GM21381 (cell line): ENCODE data around the gene SGMS1.
"Not testable (repeated sequence)": the region's sequence is repeated elsewhere in the genome, so short reads cannot be mapped to it uniquely, and the experiment has no call there.

Experiments used
- ATAC-seq: cut with Tn5 transposase; IDR thresholded peaks from one replicate; pipeline ENCODE4 v1.9.1; 2021; ENCODE audit warnings: mild to moderate bottlenecking, moderate library complexity; ENCODE audit not compliant: unreplicated experiment

SGMS1 gene

DNA sequence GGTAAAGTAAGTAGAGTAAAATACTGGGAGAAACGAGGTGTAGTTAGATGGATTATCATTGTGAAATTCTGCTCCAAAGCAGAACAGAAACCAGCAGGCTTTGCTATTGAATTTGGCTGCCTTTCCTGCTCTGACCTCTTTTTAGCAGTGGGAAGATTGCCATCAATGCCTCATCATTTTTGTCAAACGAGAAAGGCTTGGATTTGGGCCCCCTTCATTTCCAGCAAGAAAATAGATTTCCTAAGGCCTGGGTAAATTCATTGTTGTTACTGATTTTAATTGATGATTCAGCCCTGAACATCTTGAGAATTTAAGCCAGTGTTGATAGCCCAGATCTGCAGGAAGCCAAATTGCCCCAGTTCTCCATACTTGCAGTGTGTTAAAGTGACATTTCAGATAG, 337.2 kb downstream of the SGMS1 start:
- no peak for ATAC-seq

DNA sequence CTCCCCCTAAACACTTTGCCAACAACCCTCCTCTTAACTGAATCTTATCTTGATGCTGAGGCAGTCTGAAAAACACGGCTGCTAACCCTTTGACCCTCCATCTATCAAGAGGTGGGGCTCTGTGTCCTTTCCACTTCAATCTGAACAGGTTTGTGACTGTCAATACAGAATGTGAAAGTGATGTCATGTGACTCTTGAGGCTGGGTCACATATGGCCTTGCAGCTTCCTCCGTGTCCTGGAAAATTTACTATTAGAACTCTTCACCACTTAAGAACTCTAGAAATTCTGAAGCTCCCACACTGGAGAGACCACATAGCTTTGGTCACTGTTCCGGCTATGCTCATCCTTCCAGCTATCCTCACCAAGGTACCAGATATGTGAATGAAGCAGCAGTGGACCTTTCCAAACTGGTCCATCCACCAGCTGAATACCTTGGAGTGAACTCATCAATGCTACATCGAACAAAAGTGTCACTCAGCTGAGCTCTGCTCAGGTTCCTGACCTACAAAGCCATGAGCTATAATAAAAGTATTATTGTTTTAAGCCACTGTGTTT, 341.7 kb downstream of the SGMS1 start:
- ATAC-seq, result no peak

DNA sequence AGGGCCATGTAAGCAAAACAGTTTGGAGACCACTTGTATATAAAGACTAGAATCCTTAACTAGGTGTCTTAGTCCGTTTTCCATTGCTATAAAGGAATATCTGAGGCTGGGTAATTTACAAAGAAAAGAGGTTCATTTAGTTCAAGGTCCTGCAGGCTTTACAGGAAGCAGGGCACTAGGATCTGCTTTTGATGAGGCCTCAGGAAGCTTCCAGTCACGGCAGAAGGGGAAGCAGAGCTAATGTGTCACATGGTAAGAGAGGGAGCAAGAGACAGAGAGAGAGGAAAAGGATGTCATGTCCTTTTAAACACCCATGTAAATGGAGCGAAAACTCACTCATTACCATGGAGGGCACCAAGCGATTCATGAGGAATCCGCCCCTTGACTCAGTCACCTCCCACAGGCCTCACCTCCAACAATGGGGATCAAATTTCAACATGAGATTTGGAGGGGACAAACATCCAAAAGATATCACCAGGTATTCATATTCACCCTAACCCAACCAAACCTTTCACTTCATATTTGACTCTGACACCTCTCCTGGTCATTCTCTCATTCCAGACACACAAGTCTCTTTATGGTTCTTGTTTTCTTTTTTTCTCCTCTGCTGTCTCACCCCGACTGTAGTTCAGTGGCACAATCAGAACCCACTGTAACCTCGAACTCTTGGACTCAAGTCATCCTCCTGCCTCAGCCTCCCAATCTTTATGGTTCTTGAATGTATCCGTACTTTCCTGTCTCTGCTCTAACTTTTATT, 342.4 kb downstream of the SGMS1 start:
- ATAC-seq, result no peak

DNA sequence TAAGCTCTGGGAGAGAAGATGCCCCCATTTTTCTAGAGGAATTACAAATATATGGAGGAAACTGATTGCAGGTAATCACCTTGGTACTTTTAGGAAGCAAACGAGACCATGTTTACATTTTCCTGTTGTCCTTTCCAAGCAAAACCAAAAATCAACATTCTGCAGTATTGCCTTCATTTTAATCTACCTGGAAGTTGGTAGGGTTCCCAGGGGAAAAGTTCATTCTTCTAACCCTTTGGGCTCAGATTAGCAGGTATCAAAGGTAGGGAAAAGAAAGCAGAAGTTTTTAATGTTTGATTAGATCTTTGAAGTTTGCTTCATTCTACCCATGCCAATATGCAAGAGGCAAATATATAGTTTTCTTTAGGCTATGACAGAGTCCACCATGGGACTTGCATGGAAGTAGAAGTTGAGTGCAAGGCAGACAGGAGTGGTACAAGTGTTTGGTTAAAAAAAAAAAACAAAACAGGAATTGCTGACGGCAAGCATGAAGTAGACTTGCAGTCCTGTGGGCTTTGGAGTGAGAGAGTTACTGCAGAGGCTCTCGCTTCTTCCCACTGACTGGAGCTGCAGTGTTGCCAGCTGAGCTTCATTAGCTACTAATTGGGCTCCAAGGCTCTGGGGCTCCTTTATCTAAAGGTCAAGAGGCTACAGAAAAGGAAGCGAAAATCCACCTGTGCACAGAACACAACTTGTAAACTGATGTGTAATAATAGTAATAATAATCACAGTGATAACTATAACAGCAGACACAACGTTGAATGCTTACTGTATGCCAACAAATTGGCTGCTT, 343.5 kb downstream of the SGMS1 start:
- no peak for ATAC-seq

DNA sequence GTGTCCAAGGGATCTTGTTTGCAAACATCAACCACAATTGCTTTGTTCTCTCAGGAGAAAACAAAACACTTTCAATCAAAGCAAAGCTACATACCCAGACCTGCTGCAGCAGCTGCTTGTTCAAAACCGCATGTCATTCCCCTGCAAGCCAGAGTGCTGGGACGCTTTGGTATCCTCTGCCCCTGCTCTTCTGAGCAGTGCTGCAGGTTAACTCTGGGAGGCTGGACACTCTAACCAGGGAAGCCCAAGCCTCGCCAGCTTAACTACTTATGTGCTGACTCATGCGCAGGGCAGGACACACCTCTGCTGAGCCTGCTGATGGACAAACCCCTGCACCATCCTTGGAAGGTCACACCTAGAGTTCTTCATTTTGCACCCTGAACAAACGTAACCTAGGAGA, 344.3 kb downstream of the SGMS1 start:
- no peak for ATAC-seq

DNA sequence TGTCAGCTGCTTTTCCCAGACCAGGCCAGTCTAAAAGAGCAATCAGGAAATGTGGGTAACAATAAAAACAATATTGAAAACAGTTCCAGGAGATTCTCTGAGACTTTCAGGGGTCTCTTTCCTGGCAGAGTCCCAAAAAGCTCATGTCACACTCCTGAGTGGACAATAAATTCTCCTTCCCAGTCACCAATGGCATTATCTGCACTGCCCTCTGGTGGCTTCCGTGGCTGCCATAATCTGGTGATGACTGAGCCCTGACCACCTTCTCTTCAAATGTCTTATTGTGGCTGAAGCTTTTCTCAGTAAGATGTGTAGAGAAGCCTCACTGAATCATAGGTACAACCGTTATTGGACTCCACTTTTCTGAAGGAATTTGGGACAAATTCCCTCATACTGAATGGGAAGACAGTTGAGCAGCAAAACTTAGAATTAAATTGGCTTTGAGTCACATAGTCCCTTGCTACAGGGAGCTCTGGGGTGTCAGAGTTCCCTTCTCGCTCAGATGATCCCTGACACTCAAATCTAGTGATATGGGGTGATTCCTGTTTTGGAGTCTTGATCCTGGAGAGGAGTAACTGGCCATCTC, 348.0 kb downstream of the SGMS1 start:
- no peak for ATAC-seq

DNA sequence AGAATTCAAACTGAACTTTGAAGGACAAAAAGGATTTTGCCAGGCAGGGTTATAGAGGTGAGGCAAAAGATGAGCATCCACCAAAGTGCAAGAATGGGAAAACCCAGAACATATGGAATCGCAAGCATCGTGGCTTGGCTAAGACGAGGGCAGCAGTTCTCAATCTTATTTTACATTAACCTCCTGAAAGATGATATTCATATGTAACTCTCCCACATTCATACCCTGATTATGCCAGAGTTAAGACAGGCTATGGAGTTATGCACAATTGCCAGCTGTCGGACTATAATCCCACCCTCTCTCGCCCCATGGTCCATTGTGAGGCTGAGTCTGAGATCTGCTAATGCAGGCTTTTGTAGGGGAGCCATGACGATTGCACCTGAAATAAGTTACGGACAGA, 351.2 kb downstream of the SGMS1 start:
- ATAC-seq, result no peak

DNA sequence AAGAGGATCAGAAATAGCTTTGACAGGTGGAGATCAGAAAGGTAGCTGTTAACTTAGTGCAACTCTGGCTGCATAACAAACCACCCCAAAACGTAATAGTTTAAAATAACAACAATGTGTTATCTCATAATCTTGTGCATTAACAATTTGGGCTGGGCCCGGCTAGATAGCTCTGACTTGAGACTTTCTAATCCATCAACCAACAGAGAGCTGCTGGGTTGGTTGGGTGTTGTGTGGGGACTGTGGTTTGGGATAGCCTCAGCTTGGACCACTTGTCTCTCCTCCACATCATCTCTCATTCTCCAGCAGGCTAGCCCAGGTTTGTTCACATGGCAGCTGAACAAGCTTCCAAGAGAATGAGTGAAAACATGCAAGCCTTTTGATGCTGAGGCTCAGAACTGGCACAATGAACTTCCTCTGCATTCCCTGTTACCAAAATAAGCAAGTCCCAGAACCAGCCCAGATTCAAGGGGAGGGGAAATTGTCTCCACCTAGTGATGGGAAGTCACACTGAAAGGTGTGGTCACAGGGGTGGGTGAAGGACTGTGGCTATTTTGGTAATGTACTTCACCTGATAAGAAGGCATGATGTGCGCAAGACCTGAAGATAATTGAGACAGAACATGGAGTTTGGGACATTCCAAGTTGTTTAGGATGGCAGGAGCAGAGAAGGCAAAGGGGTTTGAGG, 352.0 kb downstream of the SGMS1 start:
- ATAC-seq, result no peak

DNA sequence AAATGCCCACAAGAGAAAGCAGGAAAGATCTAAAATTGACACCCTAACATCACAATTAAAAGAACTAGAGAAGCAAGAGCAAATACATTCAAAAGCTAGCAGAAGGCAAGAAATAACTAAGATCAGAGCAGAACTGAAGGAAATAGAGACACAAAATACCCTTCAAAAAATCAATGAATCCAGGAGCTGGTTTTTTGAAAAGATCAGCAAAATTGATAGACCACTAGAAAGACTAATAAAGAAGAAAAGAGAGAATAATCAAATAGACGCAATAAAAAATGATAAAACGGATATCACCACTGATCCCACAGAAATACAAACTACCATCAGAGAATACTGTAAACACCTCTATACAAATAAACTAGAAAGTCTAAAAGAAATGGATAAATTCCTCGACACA, 355.9 kb downstream of the SGMS1 start:
- ATAC-seq, result not testable (repeated sequence)

DNA sequence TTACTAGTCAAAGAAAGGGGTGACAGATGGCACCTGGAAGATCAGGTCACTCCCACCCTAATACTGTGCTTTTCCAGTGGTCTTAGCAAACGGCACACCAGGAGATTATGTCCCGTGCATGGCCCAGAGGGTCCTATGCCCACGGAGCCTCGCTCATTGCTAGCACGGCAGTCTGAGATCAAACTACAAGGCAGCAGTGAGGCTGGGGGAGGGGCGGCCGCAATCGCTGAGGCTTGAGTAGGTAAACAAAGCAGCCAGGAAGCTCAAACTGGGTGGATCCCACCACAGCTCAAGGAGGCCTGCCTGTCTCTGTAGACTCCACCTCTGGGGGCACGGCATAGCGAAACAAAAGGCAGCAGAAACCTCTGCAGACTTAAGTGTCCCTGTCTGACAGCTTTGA, 361.1 kb downstream of the SGMS1 start:
- ATAC-seq, result not testable (repeated sequence)

DNA sequence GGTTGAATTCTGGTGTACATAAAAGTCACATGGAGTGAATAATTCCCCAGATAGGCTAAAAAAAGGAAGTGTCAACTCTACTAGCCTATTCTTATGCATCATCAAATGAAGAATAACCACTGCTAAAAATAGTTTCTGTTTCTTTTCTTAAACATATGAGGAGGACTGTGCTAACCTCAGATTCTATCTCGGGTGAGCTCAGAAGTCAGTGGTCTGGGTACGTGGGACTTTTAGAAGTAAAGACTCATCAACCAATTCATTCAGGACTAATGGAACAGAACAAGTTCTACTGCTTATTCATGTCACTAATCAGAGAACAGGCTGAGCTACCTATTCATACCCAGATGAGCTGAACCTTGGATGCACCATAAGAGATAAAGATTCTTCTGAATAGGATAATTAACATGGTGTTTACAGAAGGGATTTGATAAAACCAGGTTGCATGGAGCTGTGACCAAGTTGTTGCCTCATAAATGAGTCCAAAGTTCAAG, 362.9 kb downstream of the SGMS1 start:
- peak; percentile 98 for ATAC-seq
